ENCODE results near the gene EML6.

- TF ChIP-seq, protein P1, sequence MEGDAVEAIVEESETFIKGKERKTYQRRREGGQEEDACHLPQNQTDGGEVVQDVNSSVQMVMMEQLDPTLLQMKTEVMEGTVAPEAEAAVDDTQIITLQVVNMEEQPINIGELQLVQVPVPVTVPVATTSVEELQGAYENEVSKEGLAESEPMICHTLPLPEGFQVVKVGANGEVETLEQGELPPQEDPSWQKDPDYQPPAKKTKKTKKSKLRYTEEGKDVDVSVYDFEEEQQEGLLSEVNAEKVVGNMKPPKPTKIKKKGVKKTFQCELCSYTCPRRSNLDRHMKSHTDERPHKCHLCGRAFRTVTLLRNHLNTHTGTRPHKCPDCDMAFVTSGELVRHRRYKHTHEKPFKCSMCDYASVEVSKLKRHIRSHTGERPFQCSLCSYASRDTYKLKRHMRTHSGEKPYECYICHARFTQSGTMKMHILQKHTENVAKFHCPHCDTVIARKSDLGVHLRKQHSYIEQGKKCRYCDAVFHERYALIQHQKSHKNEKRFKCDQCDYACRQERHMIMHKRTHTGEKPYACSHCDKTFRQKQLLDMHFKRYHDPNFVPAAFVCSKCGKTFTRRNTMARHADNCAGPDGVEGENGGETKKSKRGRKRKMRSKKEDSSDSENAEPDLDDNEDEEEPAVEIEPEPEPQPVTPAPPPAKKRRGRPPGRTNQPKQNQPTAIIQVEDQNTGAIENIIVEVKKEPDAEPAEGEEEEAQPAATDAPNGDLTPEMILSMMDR (IDR thresholded peaks at IDR 0.05): no peak
- no peak for TF ChIP-seq POLR2A (IDR thresholded peaks at IDR 0.05)
Measured at GRCh38 chr2:54738281-54738680, 14.8 kb downstream of the EML6 start.
